GM21619 (cell line): ENCODE data around the gene ERFE.
"Not testable (repeated sequence)": the region's sequence is repeated elsewhere in the genome, so short reads cannot be mapped to it uniquely, and the experiment has no call there.

Experiments used
- ATAC-seq: cut with Tn5 transposase; IDR thresholded peaks from one replicate; pipeline ENCODE4 v1.9.1; 2021; ENCODE audit not compliant: unreplicated experiment

Gene ERFE

DNA sequence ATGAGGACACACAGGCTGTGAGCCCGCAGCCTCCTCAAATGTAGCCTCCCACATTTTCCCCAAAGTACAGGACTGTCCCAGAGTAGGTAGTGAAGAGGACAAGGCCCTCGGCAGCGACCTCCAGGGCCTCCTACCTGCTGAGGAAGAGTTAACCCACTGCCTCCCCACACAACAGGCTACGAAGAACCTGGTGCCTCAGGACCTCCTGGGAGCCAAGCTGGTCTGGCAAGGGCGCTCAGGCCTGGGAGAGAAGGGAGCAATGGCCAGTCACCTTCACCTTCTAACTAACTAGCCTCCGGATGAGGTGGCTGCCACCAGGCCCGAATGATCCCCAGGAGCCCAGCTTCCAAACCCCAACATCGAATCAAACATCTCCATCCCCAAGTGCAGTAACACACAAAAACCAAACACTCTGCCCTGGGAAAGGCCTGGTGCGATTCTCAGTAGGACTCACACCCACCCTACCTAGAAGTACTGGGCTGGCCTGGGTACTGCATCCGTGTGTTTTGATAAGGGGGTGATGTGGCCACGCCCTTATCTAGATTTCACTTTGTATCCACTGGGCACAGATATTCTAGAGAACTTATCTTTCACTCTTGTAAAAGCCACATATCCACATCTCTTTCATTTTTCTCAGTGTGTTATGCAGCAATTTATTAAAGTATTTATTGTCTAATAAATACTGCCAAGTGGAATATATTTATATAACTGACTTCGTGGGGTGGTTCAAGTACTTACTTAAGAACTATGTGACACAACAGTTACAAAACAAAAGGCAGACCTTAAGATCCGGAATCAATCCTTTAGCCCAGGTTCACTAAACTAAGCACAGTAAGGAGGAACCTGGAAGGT, 9.7 kb downstream of the ERFE start:
- no peak for ATAC-seq

DNA sequence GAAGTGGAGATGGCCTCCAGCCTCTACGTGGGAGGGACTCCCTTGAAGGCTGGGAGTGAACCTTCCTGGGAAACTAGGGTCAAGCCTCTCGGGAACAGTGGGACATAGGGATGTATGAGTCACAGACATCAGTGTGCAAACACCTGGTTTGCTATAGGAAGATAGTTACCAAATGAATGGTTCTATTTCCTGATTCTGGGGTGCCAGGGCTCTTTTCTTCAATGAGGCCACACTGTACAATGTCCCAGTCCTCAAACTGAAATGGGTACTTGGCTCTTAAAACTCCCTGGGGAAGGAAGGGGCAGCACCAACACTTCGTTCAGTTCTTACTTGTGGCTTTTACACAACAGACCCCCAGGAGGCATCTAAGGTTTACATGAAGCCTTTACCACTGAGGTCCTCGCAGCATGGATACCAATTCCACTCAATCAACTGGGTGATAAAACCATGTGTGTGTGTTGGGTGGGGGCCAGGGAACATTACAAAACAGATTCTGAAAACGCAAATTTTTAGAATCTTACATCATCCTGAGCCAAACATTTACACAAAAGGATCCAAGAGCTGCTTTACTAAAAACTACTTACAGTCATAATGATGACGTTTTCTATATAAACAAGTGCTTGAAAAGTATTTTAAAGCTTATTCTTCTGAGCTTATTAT, 10.4 kb downstream of the ERFE start:
- no peak for ATAC-seq

DNA sequence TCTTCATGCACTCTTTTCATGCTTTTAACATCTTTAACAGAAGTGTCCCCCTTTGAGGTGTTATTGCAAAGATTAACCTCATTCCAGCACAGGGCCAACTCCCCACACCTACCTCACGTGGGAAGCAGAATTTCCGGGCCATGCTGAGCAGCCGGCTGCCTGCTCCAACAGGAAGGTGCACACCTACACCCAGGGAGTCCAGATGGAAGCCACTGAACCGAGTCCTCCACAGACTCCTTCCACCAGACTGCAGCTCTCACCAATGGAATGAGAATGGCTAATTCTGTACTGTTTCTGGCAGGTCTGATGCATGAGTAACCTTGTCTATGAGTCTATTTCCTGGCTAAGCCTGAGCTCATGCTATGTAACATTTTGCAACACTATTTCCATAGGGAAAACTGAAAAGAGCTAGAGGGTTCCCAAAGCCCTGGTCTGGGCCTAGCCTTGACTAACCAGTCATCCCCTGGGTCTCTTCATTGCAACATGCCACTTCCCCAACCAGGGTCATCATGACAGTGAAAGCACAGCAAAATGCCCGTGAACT, 11.0 kb downstream of the ERFE start:
- no peak for ATAC-seq

DNA sequence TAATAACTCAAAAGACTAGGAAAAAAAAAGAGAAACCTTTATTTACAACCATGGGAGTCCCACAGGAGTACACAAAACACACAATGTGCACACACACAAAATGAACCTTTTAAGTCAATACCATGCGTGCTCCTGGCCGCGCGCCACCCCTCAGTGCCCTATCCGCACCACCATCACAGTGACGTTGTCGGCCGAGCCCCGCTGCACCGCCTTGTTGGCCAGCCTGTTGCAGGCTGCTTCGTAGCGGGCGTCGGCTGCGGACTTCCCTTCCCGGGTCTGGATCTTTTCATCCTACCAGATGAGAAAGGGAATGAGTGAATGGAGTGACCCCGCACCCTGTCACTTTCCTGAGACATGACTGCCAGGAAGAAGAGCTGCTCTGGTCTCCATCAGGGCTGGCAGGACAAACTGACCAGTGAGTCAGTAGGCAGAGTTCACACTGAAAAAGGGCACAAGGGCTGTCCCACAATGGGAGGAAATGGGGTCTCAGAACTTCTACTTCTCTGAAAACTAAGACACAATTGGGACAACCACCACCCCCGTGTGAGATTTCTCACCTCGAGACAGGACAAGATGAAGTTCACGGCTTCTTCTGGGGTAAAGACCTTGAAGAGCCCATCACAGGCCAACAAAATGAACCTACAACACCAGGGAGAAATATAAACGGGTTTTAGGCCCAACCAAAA, 11.8 kb downstream of the ERFE start:
- ATAC-seq, result no peak

DNA sequence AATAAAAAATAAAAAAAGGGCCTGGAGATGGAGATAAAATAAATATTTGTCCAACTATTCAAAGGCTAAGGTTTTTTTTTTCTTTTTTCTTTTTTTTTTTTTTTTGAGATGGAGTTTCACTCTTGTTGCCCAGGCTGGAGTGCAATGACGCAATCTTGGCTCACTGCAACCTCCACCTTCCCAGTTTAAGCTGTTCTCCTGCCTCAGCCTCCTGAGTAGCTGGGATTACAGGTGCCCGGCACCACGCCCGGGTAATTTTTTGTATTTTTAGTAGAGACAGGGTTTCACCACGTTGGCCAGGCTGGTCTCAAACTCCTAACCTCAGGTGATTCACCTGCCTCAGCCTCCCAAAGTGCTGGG, 12.3 kb downstream of the ERFE start:
- ATAC-seq, result not testable (repeated sequence)

DNA sequence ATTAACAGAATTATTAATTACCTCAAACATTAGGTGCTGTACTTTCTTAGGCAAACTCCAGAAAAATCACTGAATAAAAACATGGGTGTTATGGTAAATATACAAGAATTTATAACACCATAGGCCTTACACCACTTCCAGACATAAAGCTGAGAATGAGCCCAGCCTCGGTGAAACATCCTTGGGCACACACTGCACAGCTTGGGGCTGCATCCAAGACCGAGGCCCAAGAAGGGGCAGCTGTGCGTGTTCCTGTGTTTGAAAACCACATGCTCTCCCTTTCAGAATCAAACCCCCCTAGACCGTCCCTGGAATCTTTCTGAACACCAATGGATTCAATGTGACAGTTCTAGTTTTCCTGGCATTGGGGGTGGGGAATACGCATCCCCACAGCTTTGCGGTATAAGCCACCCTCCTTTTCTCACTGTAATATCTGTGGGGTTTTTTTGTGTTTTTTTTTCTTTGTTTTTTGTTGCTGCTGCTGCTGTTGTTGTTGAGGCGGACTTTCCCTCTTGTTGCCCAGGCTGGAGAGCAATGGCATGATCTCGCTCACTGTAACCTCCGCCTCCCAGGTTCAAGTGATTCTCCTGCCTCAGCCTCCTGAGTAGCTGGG, 12.9 kb downstream of the ERFE start:
- ATAC-seq, result no peak

DNA sequence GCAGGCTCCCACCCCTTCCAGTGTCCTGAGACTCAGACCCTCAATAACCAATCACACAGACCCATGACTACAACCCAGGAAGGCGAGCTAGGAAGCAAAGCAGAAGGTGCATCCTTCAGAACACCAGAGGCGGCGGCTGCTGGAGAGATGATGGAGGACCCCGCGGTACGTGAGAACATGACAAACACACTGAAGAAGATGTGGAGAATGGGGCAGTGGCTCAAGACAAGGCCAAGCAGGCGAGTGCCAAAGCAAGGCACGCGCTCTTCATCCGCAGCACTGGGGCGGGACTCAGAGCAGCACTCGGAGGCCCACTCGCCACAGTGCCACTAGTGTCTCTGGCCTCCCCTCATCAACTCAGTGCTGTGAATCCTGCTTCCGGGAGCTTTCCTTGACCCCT, 13.7 kb downstream of the ERFE start:
- ATAC-seq, result no peak

DNA sequence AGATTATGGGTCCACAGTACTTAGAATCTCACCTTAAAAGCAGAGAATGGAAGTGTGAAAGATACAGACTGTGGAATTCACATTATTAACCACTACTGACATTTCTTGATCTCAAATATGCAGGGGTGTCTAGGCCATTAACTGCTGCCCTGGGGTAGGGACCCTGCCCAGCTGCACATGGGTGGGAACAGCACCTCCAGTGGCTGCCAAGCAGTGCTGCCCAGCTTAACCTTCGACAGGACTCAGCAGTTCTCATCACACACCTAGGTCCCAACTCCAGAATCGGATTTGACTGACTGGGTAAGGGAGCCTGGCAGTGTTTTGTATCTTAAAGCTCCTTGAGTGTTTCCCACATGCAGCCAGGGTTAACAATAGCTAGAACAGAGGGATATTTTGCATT, 14.9 kb downstream of the ERFE start:
- ATAC-seq, result no peak

DNA sequence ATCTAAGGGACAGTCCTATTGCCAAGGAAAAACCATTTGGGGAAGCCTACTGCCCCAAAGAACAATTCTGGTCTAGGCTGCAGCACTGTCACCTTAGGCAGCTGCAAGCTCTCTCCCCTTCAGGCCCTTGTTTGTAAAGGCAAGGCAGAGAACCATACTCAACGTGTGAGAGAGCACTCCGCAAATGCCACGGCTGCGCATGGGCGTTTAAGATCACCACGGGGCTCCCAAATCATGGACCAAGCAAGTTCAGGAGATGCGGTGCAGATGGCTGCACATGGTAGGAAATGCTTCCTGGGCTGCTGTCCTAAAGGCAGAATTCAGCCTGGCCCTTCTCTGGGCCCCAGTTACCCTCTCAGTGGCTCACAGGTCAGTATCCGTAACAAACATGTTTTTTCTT, 15.5 kb downstream of the ERFE start:
- no peak for ATAC-seq

DNA sequence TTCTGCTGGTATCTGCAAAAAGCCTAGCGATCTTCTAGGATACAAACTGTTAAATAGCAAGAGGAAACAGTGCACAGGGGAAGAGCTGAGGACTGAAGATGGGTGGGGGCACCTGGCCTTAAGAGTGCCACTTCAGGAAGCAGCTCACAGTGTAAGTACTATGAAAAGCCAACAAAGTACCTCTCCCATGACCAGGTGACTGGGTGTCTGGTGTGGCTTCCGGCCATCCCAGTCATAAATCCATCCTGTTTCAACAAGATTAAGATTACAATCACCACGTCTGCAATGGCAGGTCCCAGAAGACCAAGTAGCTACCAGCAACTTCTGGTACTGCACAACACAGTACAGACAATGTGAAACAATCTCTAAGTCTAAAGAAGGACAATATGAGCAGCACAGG, 15.9 kb downstream of the ERFE start:
- no peak for ATAC-seq

DNA sequence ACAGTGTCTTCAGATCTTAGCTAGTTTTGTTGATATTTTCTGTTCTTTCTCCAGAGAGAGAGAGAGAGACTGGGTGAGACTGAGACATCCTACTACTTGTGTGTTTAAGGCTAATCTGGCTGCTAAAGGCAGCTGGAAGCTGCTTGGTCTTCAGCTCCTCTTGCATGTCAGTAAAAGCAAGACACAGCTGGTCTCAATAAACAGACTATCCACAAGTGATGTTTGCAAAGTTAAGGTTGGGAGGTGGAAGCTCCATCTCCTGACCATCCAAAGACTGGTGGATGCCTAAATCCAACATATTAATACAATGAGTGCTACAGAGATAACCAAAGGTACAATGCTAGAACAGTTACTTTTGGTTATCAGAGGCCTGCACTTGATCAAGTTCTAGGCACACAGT, 17.8 kb downstream of the ERFE start:
- no peak for ATAC-seq

DNA sequence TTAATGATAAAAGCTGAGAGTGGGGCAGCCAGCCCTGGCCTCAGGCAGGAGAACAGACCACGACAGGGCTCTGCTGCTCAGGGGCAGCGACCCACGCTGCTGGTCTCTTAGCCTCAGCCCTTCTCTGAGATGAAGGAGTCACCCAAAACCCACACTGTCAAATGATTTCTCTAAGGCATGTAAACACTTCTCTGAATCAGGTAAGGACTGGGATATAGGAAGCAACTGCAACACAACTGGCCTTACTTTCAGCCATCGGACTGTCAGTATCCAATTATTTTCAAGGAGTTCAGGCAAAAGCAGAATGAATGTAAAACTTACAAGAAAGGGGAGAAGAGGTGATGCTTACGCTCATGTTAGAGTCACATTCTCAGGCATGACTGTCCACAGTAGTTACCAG, 21.8 kb downstream of the ERFE start:
- no peak for ATAC-seq

DNA sequence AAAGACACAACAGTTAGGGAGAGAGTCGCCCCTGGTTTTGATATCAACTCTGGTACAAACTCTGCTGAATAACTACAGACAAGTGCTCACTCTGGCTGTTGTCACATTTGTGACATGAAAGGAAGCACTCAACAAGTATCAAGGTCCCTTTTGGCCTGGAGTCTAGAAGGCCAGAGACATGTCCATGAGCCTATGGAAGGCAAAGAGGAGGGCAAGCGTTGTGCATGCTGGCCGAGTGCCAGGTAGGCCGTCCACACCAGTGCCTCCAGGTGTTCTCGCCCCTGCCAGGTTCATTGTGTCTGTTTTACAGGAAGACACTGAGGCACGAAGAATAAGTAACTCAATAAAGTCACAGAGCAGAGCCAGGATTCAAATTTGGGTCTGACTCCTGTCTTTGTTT, 23.6 kb downstream of the ERFE start:
- no peak for ATAC-seq

DNA sequence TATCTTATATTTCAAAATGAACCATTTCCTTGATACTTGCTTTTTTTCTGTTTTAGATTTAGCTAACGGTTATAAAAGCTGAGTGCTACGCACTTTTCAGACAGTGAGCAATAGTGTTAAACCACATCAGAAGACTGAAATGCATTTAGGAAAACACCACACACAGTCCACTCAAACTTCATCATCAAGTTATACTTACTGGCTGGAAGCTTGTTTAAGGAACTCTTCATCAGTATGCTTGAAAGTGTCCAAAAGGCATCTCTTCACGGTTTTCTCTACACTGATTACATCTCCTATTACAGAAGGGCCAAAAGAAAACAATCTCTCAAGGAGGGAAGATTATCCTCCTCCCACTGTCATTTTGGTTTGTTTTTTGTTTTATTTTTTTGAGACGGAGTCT, 25.1 kb downstream of the ERFE start:
- no peak for ATAC-seq

DNA sequence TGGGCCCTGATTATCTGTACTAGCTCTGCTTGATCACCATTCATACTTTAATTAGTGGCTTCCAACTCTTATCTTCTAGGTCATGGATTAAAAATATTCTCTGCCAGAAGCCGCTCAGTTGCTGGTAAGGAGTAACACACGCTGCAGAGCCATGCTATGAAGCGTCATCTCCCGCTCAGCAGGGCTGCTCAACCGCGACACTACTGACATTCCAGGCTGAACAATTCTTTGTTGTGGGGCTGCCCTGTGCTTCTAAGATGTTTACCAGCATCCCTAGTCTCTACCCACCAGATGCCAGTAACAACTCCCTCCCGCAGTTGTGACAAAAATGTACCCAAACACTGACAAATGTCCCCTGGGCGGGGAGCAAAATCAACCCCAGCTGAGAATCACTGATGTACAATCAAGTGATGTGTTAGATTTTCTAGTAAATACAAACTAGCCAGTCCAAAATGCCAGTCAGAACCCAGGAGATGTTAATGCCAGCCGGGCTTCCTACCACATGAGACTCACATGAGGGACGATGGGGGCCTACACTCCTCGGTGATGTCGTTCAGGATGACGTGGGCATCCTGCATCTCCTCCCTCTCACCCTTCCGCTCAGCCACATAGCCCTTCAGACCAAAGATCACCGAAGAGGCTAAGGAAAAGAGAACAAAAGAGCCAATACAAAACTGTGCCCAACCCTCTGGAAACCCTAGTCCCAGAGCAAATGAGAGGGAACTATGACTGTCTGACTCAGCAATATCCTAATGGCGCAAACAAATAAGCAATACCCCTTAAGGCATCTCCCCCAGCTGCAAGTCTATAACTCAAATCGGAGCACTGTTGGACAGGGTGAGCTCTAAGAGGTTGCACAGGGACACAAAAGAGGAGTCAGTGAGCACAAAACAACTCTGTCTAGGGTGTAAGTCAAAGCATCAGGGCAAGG, 29.1 kb downstream of the ERFE start:
- ATAC-seq, result no peak

DNA sequence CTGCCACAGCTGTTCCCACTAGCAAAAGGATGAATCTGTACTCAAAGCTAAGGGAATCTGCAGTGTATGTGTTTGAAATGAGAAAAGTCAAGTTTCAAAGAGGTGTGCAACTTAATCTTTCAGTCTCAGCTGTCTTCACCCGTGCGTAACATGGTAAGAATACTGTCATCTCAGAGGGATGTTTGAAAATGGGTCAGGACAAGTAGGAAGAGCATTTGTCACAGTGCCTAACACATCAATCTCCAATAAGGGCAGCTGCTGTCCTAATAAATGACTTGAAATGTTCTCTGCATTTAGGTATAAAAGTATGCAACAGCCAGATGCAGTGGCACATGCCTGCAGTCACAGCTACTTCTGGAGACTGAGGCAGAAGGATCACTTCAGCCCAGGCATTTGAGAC, 31.7 kb downstream of the ERFE start:
- ATAC-seq, result no peak

DNA sequence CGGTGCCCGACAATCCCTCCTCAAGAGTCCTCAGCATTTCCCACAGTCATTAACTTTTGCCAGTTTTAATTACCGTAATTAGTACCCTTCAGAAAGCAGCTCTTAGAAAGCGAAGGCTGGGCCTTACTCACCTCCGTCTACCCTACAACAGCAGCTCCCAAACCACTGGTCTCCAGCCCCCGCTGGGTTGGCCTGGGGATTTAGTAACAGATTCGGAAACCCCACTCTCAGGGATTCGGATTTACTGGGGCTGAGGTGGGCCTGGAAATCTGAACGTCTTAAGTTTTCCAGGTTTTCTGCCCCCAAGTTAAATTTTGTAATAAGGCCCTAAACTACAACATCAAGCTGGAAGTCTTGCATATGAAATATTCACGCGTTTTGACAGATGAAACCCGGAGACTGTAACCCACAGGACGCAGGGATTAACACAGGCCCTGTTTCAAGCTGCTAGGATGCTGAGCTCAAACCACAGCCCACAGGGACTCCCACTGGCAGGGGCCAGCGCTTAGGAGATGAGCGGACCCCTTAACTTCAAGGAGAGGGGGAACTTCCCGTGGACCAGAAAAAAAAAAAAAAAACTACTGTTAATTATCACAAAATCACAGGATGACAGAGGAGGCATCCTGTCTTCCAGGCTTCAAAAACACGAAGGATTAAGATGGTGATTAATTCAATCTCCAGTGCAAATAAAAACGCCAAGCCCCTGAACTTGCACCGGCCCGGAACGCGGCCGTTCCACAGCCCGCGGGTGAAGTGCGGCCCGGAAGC, 43.7 kb downstream of the ERFE start:
- ATAC-seq, result no peak

DNA sequence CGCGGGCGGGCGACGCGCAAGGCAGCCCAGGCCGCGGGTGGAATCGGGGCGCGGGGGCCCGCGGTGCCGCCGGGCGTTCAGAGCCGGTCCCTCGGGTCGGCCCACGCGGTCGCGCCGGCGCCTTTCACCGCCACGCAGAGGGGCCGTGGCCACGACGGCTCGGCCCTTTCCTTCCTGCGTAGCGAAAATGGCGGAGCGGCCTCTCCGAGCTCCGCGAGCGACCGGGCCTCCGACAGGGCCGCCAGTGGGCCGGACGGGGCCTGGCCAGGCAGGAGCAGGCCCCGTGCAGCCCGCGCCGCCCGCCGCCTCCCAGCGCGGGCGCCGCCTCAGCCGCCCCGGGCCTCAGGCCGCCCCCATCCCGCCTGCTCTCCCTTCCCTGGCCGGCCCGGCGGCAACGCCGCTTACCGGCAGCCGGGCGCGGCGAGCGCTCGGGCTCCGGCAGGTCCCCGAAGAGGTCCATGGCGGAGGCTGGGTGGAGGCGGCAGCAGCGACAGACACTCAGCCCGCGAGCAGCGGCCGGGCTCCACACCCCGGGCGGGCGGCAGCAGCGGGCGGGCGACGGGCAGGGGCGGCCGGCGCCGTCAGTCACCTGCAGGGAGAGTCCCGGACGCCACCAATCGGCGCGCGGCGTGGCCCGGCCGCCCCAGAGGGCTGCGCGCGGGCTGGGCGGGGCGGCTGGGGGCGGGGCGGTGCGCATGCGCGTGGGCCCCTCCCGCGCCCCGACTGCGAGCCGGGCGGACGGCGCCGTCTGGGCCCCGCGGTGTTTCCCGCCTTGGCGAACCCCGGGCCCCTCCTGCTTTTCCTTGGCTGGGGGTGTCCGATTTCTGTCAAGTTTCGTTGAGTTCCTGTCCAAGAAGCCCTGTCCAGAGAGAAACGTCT, 44.6 kb downstream of the ERFE start, which contains the start of gene ILKAP:
Gene ILKAP (minus strand): TSS at position 602 of the 879 bp plus-strand sequence. CDS start 142 bp downstream, at position 460.
- ATAC-seq, result peak; percentile 95
